IMR-90 (cell line): ENCODE data around the gene UGT1A1. TPM values are rescaled to one million over a fixed set of nuclear protein-coding genes. Genes with fewer than 3 reads are reported as not detected.

Source experiments
- ATAC-seq: fragments of 200-7000 bp; cut with Tn5 transposase; 2 replicates; pipeline ENCODE4 v1.9.1; 2020; ENCODE audit warnings: low read depth, mild to moderate bottlenecking, moderate library complexity
- BruUV-seq: library from RNA; stranded (reverse); fragments of 400-500 nt; replicated peaks from 2 replicates; lab custom pipeline; 2021; lab: Mats Ljungman, UMichigan
- CTCF ChIA-PET: fragments of 300-600 bp; formaldehyde crosslinking; extraction: SDS; loops from one replicate; lab custom pipeline; 2021; ENCODE audit warnings: antibody characterized with exemption; lab: Yijun Ruan, JAX
- POLR2A ChIA-PET: fragments of 300-600 bp; sonication (Branson Sonifier 250); formaldehyde crosslinking; loops from one replicate; lab custom pipeline; 2022; ENCODE audit warnings: antibody characterized with exemption; ENCODE audit not compliant: unreplicated experiment; lab: Charles Lee
- DNase-seq: peaks from one replicate; pipeline ENCODE4 v3.0.0; 2013
- H2AFZ ChIP-seq: replicated peaks from 2 replicates; pipeline ENCODE3; 2013; ENCODE audit warnings: low read length, mild to moderate bottlenecking; ENCODE audit not compliant: poor library complexity
- H2AK5ac ChIP-seq: 2 replicates; pipeline ENCODE4 v1.6.1; 2013; ENCODE audit warnings: low read depth, low read length, inconsistent platforms
- H2AK9ac ChIP-seq: replicated peaks from 2 replicates; pipeline ENCODE3; 2013; ENCODE audit warnings: mild to moderate bottlenecking, low read depth, low read length, moderate library complexity; ENCODE audit not compliant: poor library complexity
- H2BK120ac ChIP-seq: 2 replicates; pipeline ENCODE4 v1.6.1; 2013; ENCODE audit warnings: low read depth, low read length, inconsistent platforms
- H2BK15ac ChIP-seq: 3 replicates; pipeline ENCODE4 v1.6.1; 2013; ENCODE audit warnings: low read depth, low read length, inconsistent platforms
- H2BK20ac ChIP-seq: 2 replicates; pipeline ENCODE4 v1.6.1; 2013; ENCODE audit warnings: low read depth, mild to moderate bottlenecking, inconsistent platforms, low read length, moderate library complexity
- H2BK5ac ChIP-seq: 2 replicates; pipeline ENCODE4 v1.6.1; 2013; ENCODE audit warnings: mild to moderate bottlenecking, low read depth, low read length, inconsistent platforms; ENCODE audit not compliant: poor library complexity, severe bottlenecking
- H3K14ac ChIP-seq: replicated peaks from 2 replicates; pipeline ENCODE4 v1.6.1; 2013; ENCODE audit warnings: low read depth, low read length, inconsistent platforms
- H3K18ac ChIP-seq: 2 replicates; pipeline ENCODE4 v1.6.1; 2013; ENCODE audit warnings: low read depth, low read length, control low read depth
- H3K23ac ChIP-seq: 2 replicates; pipeline ENCODE4 v1.6.1; 2013; ENCODE audit warnings: low read depth, low read length, inconsistent platforms
- H3K27ac ChIP-seq: 2 replicates; pipeline ENCODE4 v1.5.1; 2013; ENCODE audit warnings: mild to moderate bottlenecking, control low read depth, low read length; ENCODE audit not compliant: insufficient read depth
- H3K27me3 ChIP-seq: 2 replicates; pipeline ENCODE4 v1.6.1; 2013; ENCODE audit warnings: low read length; ENCODE audit not compliant: control insufficient read depth, insufficient read depth
- H3K36me3 ChIP-seq: 2 replicates; pipeline ENCODE4 v1.6.1; 2013; ENCODE audit warnings: low read length, mixed read lengths; ENCODE audit not compliant: control insufficient read depth, insufficient read depth
- H3K4ac ChIP-seq: 2 replicates; pipeline ENCODE4 v1.6.1; 2013; ENCODE audit warnings: low read depth, low read length, inconsistent platforms
- H3K4me1 ChIP-seq: 2 replicates; pipeline ENCODE4 v1.6.1; 2013; ENCODE audit warnings: low read length, mixed read lengths; ENCODE audit not compliant: control insufficient read depth, insufficient read depth
- H3K4me2 ChIP-seq: 2 replicates; pipeline ENCODE4 v1.6.1; 2013; ENCODE audit warnings: low read depth, mild to moderate bottlenecking, control low read depth, low read length, moderate library complexity
- H3K4me3 ChIP-seq: 2 replicates; pipeline ENCODE4 v1.5.1; 2013; ENCODE audit warnings: low read depth, mild to moderate bottlenecking, control low read depth, low read length, moderate library complexity; ENCODE audit not compliant: insufficient read depth
- H3K56ac ChIP-seq: 2 replicates; pipeline ENCODE4 v1.6.1; 2013; ENCODE audit warnings: low read length, inconsistent platforms; ENCODE audit not compliant: insufficient read depth; ENCODE audit errors: extremely low read depth
- H3K79me1 ChIP-seq, 2 experiments: 2 replicates each; pipeline ENCODE4 v1.6.1; 2013; ENCODE audit warnings: low read length in 2 of 2, inconsistent platforms in 1 of 2, low read depth in 1 of 2
- H3K9ac ChIP-seq: 2 replicates; pipeline ENCODE4 v1.6.1; 2013; ENCODE audit warnings: low read depth, low read length, control low read depth
- H3K9me1 ChIP-seq: 2 replicates; pipeline ENCODE4 v1.6.1; 2013; ENCODE audit warnings: low read length, inconsistent platforms; ENCODE audit not compliant: insufficient read depth
- H3K9me3 ChIP-seq: 2 replicates; pipeline ENCODE4 v1.6.1; 2013; ENCODE audit warnings: low read length; ENCODE audit not compliant: control insufficient read depth, insufficient read depth
- H4K20me1 ChIP-seq: 2 replicates; pipeline ENCODE4 v1.6.1; 2013; ENCODE audit warnings: low read length, inconsistent platforms; ENCODE audit not compliant: insufficient read depth
- H4K5ac ChIP-seq: 2 replicates; pipeline ENCODE4 v1.6.1; 2013; ENCODE audit warnings: mild to moderate bottlenecking, low read depth, low read length, control low read depth
- H4K8ac ChIP-seq, 2 experiments: 2 replicates each; pipeline ENCODE4 v1.6.1; 2013; ENCODE audit warnings: low read depth in 2 of 2, low read length in 2 of 2, control low read depth in 1 of 2, inconsistent platforms in 1 of 2
- H4K91ac ChIP-seq: 2 replicates; pipeline ENCODE4 v1.6.1; 2013; ENCODE audit warnings: low read depth, low read length, inconsistent platforms; ENCODE audit not compliant: insufficient read depth
- CEBPB ChIP-seq: IDR thresholded peaks from 2 replicates; pipeline ENCODE4 v1.6.1; 2012; ENCODE audit warnings: low read depth, low read length, improper control_type of control experiment
- CHD1 ChIP-seq: IDR thresholded peaks from 2 replicates; pipeline ENCODE4 v1.6.1; 2012; ENCODE audit warnings: low read depth, low read length, improper control_type of control experiment
- FOS ChIP-seq: fragments of 150-350 bp; IDR thresholded peaks from 2 replicates; pipeline ENCODE4 v1.6.1; 2016; ENCODE audit warnings: low read depth, low read length
- MAFK ChIP-seq: IDR thresholded peaks from 2 replicates; pipeline ENCODE4 v1.6.1; 2012; ENCODE audit warnings: low read depth, low read length, improper control_type of control experiment
- MXI1 ChIP-seq: IDR thresholded peaks from 2 replicates; pipeline ENCODE4 v1.6.1; 2012; ENCODE audit warnings: low read depth, mild to moderate bottlenecking, low read length, moderate library complexity, borderline replicate concordance
- NFE2L2 ChIP-seq: fragments of 150-350 bp; IDR thresholded peaks from 2 replicates; pipeline ENCODE4 v1.6.1; 2016; ENCODE audit warnings: low read depth, mild to moderate bottlenecking, low read length
- POLR2A ChIP-seq: IDR thresholded peaks from 2 replicates; pipeline ENCODE4 v1.6.1; 2012; ENCODE audit warnings: mild to moderate bottlenecking, low read depth, low read length
- RAD21 ChIP-seq: IDR thresholded peaks from 2 replicates; pipeline ENCODE4 v1.6.1; 2012; ENCODE audit warnings: low read length, improper control_type of control experiment
- RCOR1 ChIP-seq: IDR thresholded peaks from 2 replicates; pipeline ENCODE4 v1.6.1; 2012; ENCODE audit warnings: mild to moderate bottlenecking, low read length, improper control_type of control experiment; ENCODE audit not compliant: insufficient replicate concordance
- SMC3 ChIP-seq: fragments of 150-350 bp; IDR thresholded peaks from 2 replicates; pipeline ENCODE4 v1.6.1; 2016; ENCODE audit warnings: low read depth, mild to moderate bottlenecking, antibody characterized with exemption, low read length, moderate library complexity
- WGBS, 2 experiments: methylation state at CpG; one replicate each; pipeline versions ENCODE4 v1.1.5 to v1.1.7; 2013; ENCODE audit warnings: missing lambda C conversion rate in 2 of 2; ENCODE audit not compliant: insufficient read length in 1 of 2; ENCODE audit errors: extremely low coverage in 2 of 2; 5-methylcytosine and 5-hydroxymethylcytosine counted together
- dilution Hi-C: fragments of 300-500 bp; cut with HindIII; formaldehyde crosslinking; loops from one replicate; pipeline ENCODE4 v1.14.3; 2018; ENCODE audit warnings: low sequenced_read_pairs; ENCODE audit not compliant: unreplicated experiment
- in situ Hi-C: fragments of 300-500 bp; cut with MboI; formaldehyde crosslinking; loops from 3 replicates; pipeline ENCODE4 v1.14.3; 2019; ENCODE audit warnings: low sequenced_read_pairs, inconsistent platforms, mixed read lengths
- intact Hi-C: fragments of 100-400 bp; cut with micrococcal nuclease; formaldehyde crosslinking; loops from 2 replicates; pipeline ENCODE4 v1.10.0; 2022
- polyA plus RNA-seq, 3 experiments: library from polyadenylated mRNA; depleted of rRNA; stranded (reverse); fragments of >200 nt; gene quantifications; 2 replicates each; pipeline ENCODE4 v1.2.3, GENCODE V29; 2012; ENCODE audit warnings: low replicate concordance in 1 of 3
- total RNA-seq: library from RNA; depleted of rRNA; stranded (reverse); fragments of >200 nt; gene quantifications from 2 replicates; pipeline ENCODE4 v1.2.3, GENCODE V29; 2012
- TF ChIP-seq, protein P1 (sequence below): conservative IDR thresholded peaks from 2 replicates; pipeline ENCODE4 v1.5.1; 2012; ENCODE audit warnings: mild to moderate bottlenecking, low read depth, low read length, improper control_type of control experiment
- TF ChIP-seq, protein P2 (sequence below): fragments of 150-350 bp; IDR thresholded peaks from 2 replicates; pipeline ENCODE4 v1.6.1; 2017; ENCODE audit warnings: mild to moderate bottlenecking, antibody characterized with exemption, low read length, low read depth

The UGT1A1 gene
- total and polyA plus RNA-seq, 2 of the 4 experiments (the other 2 are of a cell fraction) = not detected

DNA sequence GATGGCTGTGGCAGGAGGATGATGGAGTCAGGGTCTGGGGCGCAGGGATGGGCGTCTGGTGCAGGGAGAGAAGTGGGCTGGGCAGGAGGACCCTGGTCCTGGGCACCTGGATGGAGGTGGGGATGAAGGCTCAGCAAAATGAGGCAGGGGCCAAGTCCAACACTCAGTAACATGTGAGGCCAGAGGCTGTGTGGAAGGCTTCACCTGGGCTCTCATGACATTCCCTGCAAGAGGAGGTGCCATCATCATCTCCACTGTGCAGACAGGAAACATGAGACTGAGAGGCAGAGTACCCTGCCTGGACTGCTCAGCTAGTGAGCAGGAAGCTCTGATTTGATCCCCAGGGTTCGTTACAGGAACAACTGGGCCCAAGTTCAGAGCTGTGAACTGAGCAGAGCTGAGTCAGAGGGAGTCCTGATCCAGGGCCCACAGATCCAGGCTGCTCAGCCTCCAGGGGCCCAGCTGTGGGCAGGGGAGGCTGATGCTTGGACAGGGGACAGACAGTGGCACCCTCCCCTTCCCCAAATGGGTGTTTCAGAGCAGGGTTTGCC, 57.4 kb downstream of the UGT1A1 start:
- 100% methylated on average over 1 of the region's 3 CpGs; no CpG with 5 or more reads in 1 of the 2 experiments for WGBS, 2 experiments
- in situ Hi-C loops (no loop called here), intact Hi-C loops (no loop called here), dilution Hi-C loops (no loop called here)
- peak; percentile 50 for ATAC-seq
- Histone ChIP-seq H2BK15ac (no peak overlapping the region), H2BK20ac (no peak overlapping the region), H3K9ac (no peak overlapping the region), H2BK5ac (no peak overlapping the region), H3K4me1 (no peaks in the 10 kb centered on the region), H3K56ac (no peak overlapping the region), H3K18ac (no peak overlapping the region), H3K9me1 (no peaks in the 10 kb centered on the region), H2AFZ (no peak overlapping the region), H4K5ac (no peak overlapping the region), H4K91ac (no peak overlapping the region), H3K4me3 (no peak overlapping the region), H3K23ac (no peak overlapping the region), H3K36me3 (no peaks in the 10 kb centered on the region), H2AK9ac (peak overlapping the region; percentile 66), H3K27ac (no peak overlapping the region), H3K9me3 (no peaks in the 10 kb centered on the region), H3K4me2 (no peak overlapping the region), H2AK5ac (no peak overlapping the region), H4K8ac (no peak overlapping the region), H4K20me1 (no peaks in the 10 kb centered on the region), H3K14ac (no peak overlapping the region), H3K4ac (no peak overlapping the region), H2BK120ac (no peak overlapping the region), H3K79me1 (no peaks in the 10 kb centered on the region), H3K27me3 (peaks cover 7% of the 10 kb centered on the region; the same call in 1 of the 2 replicates)
- POLR2A ChIA-PET = no interaction called here
- BruUV-seq = no TSS peak
- TF ChIP-seq NFE2L2 (no peak), CHD1 (no peak), MXI1 (no peak), SMC3 (no peak), MAFK (no peak), FOS (no peak), CEBPB (no peak), RCOR1 (no peak), RAD21 (no peak), POLR2A (no peak)
- TF ChIP-seq, protein P1, sequence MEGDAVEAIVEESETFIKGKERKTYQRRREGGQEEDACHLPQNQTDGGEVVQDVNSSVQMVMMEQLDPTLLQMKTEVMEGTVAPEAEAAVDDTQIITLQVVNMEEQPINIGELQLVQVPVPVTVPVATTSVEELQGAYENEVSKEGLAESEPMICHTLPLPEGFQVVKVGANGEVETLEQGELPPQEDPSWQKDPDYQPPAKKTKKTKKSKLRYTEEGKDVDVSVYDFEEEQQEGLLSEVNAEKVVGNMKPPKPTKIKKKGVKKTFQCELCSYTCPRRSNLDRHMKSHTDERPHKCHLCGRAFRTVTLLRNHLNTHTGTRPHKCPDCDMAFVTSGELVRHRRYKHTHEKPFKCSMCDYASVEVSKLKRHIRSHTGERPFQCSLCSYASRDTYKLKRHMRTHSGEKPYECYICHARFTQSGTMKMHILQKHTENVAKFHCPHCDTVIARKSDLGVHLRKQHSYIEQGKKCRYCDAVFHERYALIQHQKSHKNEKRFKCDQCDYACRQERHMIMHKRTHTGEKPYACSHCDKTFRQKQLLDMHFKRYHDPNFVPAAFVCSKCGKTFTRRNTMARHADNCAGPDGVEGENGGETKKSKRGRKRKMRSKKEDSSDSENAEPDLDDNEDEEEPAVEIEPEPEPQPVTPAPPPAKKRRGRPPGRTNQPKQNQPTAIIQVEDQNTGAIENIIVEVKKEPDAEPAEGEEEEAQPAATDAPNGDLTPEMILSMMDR = no peak
- TF ChIP-seq, protein P2, sequence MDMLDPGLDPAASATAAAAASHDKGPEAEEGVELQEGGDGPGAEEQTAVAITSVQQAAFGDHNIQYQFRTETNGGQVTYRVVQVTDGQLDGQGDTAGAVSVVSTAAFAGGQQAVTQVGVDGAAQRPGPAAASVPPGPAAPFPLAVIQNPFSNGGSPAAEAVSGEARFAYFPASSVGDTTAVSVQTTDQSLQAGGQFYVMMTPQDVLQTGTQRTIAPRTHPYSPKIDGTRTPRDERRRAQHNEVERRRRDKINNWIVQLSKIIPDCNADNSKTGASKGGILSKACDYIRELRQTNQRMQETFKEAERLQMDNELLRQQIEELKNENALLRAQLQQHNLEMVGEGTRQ = no peak
- DNase-seq = peak; percentile 20
- CTCF ChIA-PET = no interaction called here
